Measurements from ENCODE around the gene POU4F1.
A peak's percentile ranks its signal among the peaks of the same experiment; 100 is the strongest.

Gene POU4F1

DNA sequence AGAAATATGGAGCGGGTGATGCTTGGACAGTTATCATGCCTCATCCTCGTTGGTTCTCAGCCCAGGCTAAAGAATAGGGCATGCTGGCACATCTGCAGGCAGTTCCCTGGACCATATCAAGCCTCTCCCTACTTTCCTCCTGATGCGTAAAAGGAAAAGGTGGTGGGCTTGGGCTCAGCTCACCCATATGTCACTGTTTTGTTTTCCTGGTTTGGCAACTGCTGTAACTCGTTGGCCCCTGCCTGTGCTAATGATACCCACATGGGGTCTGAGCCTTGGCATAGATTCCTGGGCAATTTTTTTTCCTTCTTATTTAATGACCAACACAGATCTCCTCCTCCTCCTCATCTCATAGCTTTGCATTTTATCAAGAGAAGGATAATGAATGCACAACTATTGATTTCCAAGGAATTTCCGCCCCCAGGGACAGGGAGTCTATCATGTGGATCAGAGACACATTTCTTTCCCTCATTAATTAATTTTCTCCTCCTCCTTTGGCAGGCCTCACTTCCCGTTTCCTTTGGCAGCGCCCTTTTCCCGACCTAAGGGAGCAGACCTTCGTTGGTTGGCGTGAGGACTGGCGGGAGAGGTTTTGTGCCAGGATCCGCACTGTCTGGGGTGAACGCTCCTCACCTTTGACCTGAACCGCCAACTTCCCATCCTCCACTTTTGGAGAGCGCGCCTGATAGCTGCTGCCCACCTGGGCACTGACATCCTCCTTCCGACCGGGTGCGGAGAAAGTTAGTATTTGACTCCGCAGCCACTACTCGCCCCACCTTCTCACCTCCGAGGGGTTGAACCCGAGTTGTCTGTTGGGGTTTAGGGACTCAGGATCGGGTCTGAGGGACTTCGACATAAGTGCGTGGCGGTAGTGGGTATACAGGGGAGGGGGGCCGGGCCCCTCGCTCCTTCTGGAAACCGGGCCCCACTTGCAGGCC is 3.4 kb upstream of the POU4F1 start:
- DNase-seq = peak; percentile 48 to 81

DNA sequence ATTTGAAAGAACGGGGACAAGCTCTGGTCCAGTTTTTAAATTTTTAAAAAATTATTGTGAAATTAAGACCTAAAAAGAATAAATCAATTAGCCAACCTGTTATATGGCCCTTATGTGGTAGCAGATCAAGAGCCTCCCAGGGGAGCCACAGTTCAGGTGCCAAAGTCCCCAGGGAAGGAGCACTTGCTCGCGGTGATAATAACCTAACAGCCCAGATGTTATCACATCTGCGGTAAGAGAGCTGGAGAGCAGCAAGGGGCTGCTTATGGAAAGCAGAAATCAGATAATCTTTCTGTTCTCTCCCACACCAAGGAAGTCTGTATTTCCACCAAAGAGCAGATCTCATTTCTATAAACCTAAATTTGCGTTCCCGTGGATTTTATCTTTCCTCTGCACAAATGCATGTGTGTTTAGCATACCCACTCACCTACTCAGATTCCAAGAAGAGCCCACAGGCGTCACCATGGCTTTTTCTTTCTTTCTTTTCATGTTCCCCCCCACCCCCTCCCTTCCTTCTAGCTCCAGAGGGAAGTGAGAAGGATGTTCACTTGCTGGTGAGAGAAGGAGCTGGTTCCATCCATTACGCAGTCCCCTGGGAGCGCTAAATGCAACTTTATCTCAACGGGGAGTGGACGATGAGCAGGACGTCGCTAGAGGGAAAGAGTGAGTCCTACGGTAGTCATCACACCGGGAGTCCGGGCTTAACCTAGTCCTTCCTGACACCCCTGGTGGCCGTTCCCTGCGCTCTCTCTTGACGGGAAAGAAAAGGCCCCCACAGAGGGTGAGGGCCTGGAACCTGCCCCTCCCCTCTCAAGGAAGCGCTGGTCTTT is 1.6 kb upstream of the POU4F1 start:
- no peak for DNase-seq

DNA sequence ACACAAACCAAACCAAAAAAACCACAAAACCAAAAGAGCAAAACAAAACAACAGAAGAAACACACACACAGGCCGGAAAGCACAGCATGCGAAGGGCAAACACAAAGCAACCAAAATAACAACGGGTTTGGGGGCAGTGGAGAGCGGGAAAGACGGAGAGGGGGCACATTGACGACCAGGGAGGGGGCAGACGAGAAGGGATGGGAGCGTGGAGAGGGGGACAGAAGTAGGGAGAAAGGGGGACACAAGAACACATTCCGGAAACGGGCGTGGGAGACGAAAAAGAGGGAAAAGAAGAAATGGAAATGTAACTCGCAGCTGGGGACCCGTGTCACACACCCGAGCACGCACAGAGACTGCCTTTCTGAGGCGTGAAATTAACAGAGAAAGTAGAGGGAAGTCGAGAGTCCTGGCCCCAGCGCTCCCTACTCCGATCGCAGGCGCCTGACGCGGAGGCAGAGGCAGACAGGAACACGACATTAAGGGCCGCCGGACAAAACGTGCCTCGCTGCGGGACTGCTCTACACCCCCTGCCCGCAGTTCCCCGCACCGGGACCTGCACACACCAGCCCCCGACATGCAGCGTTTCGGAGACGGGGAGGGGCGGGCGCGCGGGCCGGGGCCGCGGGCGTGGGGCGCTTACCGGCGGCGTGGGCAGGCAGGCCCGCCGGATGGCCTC is 652 bp downstream of the POU4F1 start:
- DNase-seq = no peak

DNA sequence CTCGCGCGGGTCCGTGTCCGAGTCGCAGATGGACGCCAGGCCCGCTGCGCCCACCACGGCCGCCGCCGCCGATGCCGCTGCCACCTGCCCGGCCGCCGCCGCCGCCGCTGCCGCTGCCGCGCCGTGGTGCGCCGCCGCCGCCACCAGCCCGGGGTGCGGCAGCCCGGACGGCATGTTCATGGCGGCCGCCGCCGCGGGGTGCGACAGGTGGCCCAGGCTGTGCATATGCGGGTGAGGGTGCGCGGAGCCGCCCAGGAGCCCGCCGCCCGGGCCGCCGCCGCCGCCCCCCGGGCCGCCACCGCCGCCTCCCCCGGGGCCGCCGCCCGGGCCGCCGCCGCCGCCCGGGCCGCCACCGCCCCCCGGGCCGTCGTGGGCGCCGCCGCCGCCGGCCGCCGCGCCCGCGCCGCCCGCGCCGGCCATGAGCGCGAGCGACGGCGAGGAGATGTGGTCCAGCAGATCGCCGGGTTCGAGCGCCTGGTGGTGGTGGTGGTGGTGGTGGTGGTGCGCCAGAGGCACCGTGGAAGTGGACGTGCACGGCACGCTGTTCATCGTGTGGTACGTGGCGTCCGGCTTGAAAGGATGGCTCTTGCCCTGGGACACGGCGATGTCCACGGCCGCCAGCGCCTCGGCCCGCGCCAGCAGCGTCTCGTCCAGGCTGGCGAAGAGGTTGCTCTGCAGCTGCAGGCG is 1.3 kb downstream of the POU4F1 start:
- DNase-seq = no peak

DNA sequence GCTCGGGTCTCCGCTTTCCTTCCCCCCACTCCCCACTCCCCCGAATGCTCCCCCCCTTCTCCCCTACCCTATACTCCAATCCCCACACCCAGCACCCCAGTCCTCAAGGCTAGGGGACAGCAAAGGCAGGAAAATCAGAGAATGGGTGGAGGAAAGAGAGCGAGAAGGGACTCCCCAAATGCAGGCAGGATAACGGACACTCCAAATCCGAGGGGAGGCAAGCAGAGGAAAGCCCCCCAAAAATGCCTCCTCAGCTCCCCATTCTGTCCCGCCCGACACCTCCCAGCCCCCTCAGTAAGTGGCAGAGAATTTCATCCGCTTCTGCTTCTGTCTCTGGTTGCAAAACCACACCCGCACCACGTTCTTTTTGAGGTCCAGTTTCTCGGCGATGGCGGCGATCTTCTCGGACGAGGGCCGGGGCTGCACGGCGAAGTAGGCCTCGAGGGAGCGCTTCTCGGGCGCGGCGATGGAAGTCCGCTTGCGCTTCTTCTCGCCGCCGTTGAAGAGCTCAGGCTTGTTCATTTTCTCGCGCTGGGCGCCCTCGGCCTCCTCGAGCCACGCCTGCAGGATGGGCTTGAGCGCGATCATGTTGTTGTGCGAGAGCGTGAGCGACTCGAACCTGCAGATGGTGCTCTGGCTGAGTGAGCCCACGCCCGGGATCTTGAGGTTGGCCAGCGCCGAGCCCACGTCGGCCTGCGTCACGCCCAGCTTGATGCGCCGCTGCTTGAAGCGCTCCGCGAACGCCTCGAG is 2.1 kb downstream of the POU4F1 start:
- DNase-seq = no peak

DNA sequence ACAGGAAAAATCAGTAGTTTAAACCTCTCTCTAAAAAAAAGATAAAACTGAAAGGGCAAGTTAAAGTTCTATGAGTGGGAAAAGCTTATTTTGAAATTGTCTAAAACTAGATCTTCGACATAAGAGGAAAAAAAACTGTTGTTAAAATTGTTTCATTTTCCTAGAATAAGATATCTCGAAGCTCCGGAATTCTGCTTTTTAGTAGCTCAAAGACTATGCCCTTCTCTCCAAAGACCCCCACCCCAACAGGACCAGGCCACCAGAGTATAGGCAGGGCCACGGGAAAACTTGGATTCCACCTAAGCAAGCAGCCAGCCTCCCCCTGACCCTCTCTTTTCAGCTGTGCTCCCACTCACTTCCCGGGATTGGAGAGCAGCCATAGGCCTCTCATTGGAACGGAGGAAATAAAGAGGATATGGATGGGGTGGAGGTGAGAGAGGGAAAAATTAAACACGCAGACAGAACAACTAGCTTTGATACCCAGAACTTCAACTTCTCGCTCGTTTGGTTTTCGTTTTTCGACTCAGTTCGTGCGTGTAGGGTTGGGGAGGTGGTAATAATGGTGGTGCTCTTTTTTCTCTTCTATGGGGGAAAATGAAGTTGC is 3.0 kb downstream of the POU4F1 start:
- no peak for DNase-seq

DNA sequence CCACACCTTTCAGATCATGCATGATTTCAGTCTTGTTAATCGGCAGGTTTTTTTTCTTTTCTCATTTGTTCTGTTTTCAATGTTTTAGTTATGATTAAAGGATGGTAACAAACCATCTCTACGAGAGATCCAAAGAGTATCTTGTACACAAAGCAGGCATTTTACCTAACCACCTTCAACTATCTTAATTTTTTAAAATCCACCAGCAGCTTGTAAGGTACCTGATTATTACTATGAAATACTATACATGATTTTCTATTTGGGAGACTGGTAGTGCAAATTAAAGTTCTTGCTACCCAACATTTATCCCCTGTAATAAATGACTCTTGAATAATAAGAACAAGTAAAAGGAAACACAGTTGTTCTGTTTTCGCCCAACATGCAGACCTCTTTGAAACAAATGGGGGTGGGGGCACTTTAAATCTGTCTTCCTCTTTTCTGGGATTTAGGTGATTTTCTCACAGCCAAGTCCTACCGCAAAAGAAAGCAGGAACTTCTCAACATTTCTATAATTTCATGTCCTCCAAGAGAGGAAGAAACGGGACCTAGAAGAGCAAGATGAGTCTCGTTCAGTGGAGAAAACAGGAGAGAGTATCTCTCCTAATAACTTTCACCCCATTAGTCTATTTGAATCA is 3.6 kb downstream of the POU4F1 start:
- no peak for DNase-seq

DNA sequence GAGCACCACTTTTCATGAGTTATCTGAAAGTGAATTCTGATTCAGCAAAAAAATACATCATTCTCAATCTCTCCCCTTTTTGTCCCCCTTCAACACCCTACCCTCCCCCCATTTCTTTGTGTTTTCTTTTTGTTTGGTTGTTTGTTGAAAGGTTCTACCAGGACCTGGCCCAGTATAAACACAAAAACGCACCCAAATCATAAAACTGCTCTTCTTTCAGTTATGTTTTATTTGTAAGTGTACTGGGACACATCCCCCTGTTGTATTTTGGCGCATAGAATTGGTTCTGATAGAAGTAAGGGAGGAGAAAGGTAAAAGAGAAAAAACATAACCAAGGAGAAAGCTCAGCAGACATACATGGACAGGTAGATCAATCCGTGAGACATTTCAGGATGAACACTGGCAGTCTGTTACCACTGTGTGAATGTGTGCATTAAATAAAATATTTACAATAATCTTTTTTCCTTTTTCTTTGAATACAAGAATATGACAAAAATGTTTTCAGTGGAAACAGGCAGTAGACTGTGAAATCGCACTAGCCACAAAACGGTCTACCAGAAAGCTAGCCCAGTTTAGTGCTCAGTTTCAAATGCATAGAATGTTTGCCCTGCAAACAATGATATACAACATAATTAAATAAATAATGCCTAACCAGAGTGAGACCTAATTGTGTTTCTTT is 4.2 kb downstream of the POU4F1 start:
- DNase-seq = no peak

DNA sequence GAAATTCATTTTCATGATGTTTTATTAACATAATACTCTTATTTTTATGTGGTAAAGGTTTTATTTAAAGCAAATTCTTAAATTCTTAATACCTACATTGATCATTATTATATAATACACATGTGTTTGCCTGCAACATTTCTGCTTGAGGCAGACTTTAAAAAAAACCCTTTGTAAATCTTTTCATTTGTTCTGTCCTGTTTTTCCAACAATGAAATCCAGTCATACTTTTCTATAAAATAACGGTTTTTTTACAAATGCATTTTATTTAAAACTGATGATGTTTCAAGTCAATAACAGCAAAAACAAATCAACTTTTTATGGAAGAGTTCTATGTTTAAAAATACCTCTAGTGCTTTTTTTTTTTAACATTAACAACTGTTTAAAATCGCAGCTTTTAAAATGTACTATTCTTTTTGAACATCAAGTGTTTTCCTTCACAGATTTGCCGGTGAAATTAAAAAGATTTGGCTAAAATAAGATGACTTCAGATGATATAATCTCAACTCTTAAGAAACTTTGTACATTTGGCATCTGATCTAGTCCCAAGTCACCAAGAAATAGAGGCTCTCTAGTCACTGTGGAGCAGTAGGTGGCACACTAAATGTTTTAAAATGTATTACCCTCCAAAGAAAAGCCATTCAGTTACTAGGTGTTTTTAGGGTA is 5.1 kb downstream of the POU4F1 start:
- no peak for DNase-seq

DNA sequence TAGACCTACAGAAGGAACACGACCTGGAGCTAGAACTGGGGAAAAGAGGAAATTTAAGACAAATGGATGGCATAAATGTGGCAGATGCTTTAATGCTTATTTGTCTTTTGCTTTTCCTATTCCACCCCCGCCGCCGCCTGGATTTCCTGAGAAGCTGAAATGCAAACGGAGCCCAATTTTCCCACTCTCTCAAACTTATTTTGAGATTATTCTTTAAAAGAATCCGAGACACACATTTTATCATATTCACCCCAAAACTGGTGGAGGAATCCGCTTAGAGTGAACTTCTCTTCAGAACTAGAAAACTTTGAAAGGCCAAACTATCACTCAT is 5.8 kb downstream of the POU4F1 start:
- no peak for DNase-seq

DNA sequence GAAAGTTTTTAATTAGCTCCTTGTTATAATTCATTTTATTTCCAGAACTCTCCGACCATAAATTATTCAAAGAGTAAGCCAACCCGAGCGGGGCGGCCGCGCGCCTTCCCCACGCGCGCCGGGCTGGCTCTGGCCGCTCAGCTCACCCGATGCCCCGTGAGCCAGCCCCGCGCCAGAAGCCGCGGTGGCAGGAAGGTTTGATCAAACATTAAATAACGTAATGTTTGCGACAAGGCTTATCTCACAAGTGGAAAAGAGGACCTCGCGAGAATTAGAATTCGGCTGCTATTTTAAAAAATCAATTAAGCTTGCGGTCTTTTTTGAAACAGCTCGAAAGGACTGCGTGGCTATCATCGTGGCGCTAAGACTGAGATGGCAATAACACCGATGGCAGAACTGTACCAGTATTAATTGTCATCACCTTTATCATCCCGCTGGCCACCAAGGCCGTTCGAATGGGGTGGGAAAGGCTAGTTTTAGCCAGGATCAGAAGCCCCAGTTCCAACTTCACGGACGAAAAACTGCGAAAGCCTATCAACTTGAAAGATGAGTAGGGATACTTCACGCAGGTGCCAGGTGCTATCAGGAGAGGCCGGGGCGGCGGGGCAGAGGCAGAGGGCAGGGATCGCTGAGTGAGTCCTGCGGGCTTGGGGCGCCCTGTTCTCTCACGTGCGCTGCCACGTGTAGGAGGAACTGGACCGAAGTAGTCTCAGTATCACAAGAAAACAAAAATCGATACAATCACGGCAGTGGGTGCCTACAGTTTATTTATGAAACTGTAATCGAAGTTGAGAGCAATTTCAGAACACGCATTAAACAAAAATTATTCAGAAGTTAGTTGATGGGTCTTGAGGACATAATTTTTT is 6.4 kb downstream of the POU4F1 start:
- no peak for DNase-seq

DNA sequence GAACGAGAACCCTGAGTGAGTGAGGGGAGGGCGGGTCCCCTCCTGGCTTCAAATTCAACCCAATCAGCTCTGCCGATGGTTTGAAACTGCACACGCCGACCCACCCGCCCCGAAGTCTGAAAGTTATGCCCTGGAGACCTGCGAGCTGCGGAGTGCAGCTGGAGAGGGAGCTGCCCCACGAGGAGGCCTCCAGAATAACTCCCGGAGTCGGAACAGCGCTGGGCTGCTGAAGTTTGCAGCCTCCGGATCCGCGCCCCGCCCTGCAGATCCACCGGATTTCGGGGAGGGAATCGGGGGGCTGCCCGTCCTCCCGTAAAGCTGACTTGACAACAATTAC is 7.0 kb downstream of the POU4F1 start:
- DNase-seq = no peak

DNA sequence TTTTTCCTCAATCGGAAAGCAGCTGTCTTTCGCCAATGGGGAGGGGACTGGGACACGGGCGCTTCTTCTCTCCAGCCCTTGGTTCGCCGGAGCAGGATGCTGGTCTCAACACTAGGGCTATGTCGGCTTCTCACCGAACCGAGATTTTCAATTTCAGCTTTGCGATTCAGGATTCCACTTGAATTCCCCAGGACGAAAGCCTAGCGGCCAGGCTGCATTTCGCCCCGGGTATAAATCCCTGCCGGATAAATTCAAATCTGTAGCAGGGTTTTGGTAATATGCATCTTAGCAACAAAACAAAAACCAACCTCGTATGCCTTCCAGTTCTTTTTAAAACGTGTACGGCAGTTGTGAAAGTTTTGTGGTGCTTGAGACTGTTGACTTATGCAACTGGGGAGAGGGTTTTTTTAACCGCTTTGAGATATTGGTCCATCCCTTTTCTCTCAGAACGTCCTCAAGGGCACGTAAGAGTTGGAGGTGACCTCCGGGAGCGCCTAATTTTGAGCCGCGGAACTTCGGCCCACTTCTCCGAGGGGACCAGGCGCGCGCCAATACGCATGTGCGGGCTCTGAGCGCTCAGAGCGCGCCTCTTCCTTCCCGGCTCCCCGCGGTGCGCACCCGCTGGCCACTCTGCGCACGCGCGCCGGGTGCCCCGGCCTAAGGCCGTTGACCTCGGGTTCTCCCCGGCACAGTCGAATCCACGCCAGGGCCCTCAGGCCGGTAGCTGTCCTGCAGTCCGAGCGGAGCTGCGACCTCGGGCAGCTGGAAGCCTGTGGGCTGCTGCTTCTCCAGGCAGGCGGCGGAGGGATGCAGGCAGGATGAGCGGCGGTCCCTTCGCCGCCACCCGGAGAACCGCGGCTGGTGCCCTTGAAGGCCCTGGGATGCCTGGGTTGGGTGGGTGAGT is 7.6 kb downstream of the POU4F1 start:
- no peak for DNase-seq

DNA sequence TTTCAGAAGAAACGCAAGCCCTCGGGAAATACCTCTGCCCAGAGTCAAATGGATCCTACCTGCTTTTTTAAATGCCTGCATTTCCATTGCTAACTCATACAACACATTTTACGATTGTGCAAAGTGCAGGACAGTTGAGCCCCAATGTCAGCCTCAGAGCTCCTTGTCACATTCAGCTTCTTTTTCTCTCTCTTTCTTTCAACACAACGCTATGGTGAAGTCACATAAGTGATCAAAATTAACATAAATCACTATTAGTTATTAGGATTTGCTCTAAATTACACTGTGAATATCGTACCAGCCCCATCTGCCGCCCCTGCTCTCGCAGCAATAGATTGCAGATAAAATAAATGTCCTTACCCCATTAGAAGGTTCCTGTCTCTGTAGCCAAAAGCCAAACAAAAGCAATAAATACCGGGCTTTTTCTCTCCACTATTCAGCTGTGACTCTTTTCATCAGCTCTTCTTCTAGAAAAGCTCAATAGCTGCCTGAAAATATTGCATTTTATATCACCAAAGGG is 8.8 kb downstream of the POU4F1 start:
- no peak for DNase-seq

DNA sequence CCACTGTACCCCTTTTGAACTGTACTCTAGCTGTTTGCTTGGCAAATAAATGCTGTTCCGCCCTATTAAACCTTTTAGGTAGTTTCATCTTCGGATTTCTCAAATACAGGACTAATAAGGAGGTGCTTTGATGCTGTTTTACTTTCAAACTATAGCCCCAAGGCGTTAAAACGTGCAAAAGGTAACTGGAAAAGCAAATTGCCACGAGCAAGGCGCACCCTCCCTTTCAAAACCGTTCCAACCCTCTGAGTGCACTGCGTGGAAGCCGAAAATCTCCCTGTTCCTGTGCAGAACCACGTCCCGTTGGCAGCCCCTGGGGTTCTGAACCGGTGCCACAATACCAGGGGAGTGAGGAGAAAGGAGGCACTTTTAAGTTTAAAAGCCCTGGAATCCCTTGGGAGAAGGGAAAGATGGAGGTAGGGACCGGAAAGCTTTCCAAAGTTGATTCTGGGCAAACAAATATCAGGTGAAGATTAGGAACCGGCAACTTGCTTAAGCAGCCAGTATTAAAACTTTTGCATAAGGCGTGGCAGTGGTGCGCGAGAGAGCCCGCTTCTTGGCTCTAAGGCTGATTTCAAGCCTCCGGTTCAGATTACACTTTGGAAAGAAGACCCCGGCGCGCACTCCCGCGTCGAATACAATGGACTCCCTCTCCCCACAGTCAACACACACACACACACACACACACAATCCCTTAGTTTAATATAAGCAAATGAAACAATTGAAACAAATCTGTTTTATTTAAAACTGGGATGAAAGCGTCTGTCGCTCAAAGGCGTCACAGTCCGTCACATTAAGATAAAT is 9.5 kb downstream of the POU4F1 start:
- peak in 1 of 2 experiments; percentile 47 for DNase-seq

DNA sequence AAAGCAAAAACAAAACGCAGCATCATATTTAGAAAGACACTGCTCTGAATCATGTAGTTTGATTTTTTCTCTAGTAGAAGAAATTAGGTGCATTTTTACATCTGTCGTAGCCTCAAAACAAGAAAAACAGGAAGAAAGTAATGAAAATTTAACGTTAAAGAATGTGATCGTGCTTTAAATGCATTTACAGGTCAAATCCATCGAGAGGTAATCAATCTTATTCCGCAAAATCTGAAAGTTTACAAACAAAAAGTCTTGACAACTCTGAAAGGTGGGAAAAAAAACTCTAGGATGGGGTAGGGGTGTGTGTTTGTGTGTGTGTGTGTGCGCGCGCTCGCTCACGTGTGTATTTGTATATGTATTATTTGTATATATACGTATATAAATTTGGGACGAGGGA is 10.2 kb downstream of the POU4F1 start:
- no peak for DNase-seq

DNA sequence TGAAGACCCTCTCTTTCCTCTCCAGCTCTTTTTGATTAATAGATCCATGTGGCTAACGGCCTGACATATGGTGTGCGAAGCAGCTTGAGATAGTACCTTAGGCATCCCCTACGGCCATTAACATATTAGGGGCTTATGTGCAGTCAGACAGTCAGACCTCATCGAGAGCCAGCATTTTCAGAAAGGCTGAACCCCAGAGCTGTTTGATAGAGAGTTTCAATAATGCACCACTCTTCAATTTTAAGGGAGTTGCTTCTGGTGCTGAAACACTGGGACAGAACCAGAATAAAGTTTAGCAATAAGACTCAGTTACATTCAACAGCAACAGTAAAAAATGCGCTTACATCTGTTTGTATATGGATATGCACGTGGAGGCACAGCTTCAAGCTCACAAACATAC is 10.8 kb downstream of the POU4F1 start:
- peak in 1 of 2 experiments; percentile 11 for DNase-seq
